ENCODE measurements around the gene SRPX2.

DNA sequence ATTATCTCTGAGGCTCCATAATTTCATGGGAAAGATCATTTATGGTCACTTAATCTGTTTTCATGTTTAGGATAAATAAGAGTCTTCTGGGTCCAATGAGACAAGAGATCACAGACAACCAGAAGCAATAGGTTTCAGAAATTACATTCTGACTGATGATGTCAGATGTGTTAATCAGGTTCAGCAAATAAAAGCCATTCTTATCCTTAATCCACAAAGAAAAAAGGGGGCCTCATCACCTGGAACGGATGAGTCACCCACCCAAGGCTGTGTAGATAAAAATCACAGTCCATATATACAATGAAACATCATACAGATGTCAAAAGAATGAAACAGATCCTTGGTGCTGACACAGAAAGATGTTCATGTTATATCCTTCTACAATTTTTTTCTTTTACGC, 51.3 kb downstream of the SRPX2 start:
- TF ChIP-seq CTCF (optimal IDR thresholded peaks at IDR 0.05 in 1 of 3, IDR thresholded peaks at IDR 0.05 in 1 of 3, conservative IDR thresholded peaks at IDR 0.05 in 1 of 3; ENCODE audit: extremely low read depth in 1 of 3, insufficient read depth in 2 of 3, low read length in 3 of 3) (no peak), EZH2 (IDR thresholded peaks at IDR 0.05; ENCODE audit: low read length) (no peak)
